PFSK-1 (cell line): Measurements from ENCODE around the gene ARHGEF3.

Source experiments
- FOXP2 ChIP-seq: optimal IDR thresholded peaks from 2 replicates; pipeline ENCODE3; 2011; ENCODE audit warnings: borderline replicate concordance, control low read depth, inconsistent platforms; ENCODE audit not compliant: insufficient read depth; ENCODE audit errors: extremely low read length, extremely low read depth
- POLR2AphosphoS5 ChIP-seq: IDR thresholded peaks from 2 replicates; pipeline ENCODE4 v1.6.1; 2012; ENCODE audit warnings: low read depth, mild to moderate bottlenecking, control low read depth, low read length, moderate library complexity
- SIN3A ChIP-seq: IDR thresholded peaks from 2 replicates; pipeline ENCODE4 v1.6.1; 2012; ENCODE audit warnings: mild to moderate bottlenecking, low read length, moderate library complexity, borderline replicate concordance; ENCODE audit not compliant: insufficient read depth
- TAF1 ChIP-seq: IDR thresholded peaks from 2 replicates; pipeline ENCODE4 v1.6.1; 2012; ENCODE audit warnings: low read length, control low read depth, borderline replicate concordance; ENCODE audit not compliant: insufficient read depth
- TF ChIP-seq, protein P1 (sequence below), 2 experiments: IDR thresholded peaks; 2 replicates each; pipeline versions ENCODE4 v1.6.1 to v1.8.0; 2011 to 2012; ENCODE audit warnings: low read depth in 2 of 2, low read length in 2 of 2, control low read depth in 1 of 2, inconsistent platforms in 1 of 2, mild to moderate bottlenecking in 1 of 2, moderate library complexity in 1 of 2; ENCODE audit not compliant: insufficient read depth in 1 of 2

ARHGEF3 gene

DNA sequence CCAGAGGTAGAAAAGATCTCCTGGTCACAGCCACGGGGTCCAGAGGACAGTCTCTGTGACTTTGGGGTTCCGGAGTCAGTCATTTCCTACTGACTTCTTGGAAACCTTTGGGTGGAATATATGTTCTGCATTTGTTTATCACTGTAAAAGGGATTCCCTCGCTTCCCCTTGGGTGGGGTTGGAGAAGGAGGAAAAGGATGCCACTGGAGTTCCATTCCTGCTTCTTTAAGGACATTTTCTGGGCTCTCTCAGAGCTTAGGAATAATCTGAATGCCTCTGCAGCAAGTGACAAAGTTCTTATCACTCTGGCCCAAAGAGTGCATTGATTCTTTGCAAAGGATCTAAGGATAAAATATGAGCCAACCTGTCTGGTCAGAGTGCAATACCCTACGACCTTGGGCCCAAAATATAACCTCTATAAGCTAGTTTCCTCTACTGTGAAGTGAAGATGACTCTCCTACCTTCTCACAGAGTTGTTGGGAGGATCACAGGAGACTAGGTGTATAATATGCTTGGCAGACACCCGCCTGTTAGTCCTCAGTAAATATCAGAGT, 17.2 kb downstream of the ARHGEF3 start:
- TF ChIP-seq, protein P1, sequence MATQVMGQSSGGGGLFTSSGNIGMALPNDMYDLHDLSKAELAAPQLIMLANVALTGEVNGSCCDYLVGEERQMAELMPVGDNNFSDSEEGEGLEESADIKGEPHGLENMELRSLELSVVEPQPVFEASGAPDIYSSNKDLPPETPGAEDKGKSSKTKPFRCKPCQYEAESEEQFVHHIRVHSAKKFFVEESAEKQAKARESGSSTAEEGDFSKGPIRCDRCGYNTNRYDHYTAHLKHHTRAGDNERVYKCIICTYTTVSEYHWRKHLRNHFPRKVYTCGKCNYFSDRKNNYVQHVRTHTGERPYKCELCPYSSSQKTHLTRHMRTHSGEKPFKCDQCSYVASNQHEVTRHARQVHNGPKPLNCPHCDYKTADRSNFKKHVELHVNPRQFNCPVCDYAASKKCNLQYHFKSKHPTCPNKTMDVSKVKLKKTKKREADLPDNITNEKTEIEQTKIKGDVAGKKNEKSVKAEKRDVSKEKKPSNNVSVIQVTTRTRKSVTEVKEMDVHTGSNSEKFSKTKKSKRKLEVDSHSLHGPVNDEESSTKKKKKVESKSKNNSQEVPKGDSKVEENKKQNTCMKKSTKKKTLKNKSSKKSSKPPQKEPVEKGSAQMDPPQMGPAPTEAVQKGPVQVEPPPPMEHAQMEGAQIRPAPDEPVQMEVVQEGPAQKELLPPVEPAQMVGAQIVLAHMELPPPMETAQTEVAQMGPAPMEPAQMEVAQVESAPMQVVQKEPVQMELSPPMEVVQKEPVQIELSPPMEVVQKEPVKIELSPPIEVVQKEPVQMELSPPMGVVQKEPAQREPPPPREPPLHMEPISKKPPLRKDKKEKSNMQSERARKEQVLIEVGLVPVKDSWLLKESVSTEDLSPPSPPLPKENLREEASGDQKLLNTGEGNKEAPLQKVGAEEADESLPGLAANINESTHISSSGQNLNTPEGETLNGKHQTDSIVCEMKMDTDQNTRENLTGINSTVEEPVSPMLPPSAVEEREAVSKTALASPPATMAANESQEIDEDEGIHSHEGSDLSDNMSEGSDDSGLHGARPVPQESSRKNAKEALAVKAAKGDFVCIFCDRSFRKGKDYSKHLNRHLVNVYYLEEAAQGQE (IDR thresholded peaks at IDR 0.05; ENCODE audit: insufficient read depth in 1 of 2, low read depth in 2 of 2, low read length in 2 of 2): no peak
- TF ChIP-seq POLR2AphosphoS5 (no peak), SIN3A (no peak), TAF1 (no peak), FOXP2 (no peak)

DNA sequence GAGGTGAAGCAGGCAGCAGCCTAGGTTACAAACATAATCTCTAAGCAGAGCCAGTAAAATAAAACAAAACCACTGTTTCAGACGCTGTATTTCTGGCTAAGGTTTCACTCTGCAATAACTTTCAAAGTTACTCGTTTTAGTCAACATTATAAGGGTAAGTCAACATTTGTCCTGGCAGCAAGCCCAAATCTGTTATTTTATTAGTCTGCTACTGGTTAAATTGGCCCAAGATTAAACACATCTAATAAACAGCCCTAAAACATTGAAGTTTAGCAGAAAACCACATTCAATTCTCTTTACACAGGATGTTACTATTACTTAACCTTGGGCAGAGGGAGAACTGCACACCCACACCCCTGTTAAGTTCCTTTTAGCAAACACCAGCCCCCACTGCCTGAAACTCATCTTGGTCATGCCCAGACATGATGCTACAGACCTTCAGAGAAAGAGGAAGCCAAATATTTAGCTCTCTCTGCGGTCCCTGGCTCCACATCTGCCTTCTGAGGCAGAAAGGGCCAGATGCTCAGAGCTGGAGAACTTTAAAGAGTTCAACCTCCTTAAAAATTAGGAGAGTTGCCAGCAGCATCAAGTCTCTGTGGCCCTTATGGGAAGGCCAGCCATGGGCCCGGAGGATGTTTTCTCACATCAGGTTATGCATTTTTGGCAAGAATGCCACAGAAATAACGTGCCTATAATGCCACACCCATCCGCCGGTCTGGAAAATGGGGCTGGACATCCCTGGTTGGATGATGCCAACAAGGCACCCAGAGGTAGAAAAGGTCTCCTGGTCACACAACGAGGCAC, 17.9 kb downstream of the ARHGEF3 start:
- TF ChIP-seq SIN3A: no peak
- TF ChIP-seq FOXP2: no peak
- TF ChIP-seq POLR2AphosphoS5: no peak
- no peak for TF ChIP-seq TAF1
- TF ChIP-seq, protein P1 (IDR thresholded peaks at IDR 0.05; ENCODE audit: insufficient read depth in 1 of 2, low read depth in 2 of 2, low read length in 2 of 2): no peak

DNA sequence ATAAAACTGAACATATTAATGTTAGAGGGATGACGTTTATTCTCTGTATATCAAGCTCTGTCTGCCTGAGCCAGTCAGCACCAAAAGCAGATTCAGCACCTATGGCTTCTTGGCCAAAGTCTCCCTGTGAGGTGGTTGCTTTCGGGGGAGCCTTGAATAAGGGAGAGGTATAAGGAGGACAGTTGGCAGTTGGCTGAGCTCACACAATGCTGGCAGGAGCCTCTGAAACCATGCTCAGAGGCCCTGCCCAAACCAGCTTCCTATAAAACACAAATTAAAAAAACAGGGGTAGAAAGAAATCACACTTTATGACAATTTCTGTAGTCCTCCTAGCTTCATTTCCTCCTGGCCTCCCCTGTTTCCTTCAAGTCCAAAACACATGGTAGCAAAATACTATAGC, 18.8 kb downstream of the ARHGEF3 start:
- TF ChIP-seq TAF1: no peak
- TF ChIP-seq, protein P1 (IDR thresholded peaks at IDR 0.05; ENCODE audit: insufficient read depth in 1 of 2, low read depth in 2 of 2, low read length in 2 of 2): no peak
- TF ChIP-seq FOXP2: no peak
- no peak for TF ChIP-seq POLR2AphosphoS5
- no peak for TF ChIP-seq SIN3A

DNA sequence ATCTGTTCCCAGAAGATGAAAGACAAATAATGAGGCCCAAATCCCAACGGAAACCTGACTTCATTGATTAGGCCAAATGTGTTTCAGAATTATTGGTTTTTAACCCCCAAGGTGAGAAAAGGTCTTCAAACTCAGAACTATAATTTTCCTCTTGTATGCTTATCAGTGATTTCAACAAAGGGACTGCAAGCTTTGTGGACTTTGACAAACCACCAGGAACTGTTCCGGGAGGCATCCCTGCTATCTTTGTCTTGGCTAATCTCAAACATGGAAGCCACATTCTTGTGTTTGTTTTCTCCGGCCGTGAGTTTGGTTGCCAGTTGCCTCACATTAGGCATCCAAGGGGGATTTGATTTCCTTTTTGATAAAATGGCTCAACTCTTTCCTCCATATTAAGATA, 19.5 kb downstream of the ARHGEF3 start:
- TF ChIP-seq POLR2AphosphoS5: no peak
- no peak for TF ChIP-seq TAF1
- TF ChIP-seq SIN3A: no peak
- TF ChIP-seq, protein P1 (IDR thresholded peaks at IDR 0.05; ENCODE audit: insufficient read depth in 1 of 2, low read depth in 2 of 2, low read length in 2 of 2): no peak
- TF ChIP-seq FOXP2: no peak
